Adrenal gland (tissue), 12 donors: ENCODE measurements around the gene SERPINA3. TPM values are rescaled to one million over a fixed set of nuclear protein-coding genes. Genes with fewer than 3 reads are reported as not detected.

Experiments
- DNase-seq, 7 donors: peaks; one replicate each; pipeline ENCODE4 v3.0.0-alpha.2; 2019 to 2020
- H3K27ac ChIP-seq, 5 donors: fragments of 200-600 bp; sonication (generic) in 4 of 5; 1 replicate in 3 of 5; 2 replicates in 2 of 5; pipeline versions ENCODE4 v1.5.1 to v1.8.0; 2016 to 2020; ENCODE audit warnings: mild to moderate bottlenecking in 1 of 5
- H3K27me3 ChIP-seq: fragments of 200-600 bp; 2 replicates; pipeline ENCODE4 v1.8.0; 2021
- H3K36me3 ChIP-seq, 2 donors: fragments of 200-600 bp; replicated peaks in 1 of 2; 1 replicate in 1 of 2; 2 replicates in 1 of 2; pipeline versions ENCODE4 v1.5.1 to v1.8.0; 2018 to 2022
- H3K4me1 ChIP-seq, 2 donors: fragments of 200-600 bp; replicated peaks in 1 of 2; 1 replicate in 1 of 2; 2 replicates in 1 of 2; pipeline versions ENCODE4 v1.5.1 to v1.8.0; 2018 to 2021
- H3K4me3 ChIP-seq, 4 donors: fragments of 200-600 bp; sonication (generic) in 3 of 4; one replicate each; pipeline ENCODE4 v1.5.1; 2016 to 2018
- H3K9me3 ChIP-seq, 3 donors: fragments of 200-600 bp; sonication (generic) in 1 of 3; replicated peaks in 1 of 3; 1 replicate in 2 of 3; 2 replicates in 1 of 3; pipeline versions ENCODE4 v1.5.1 to v1.8.0; 2016 to 2021
- CTCF ChIP-seq, 6 experiments: fragments of 450-650 bp in 4 of 6; fragments of 200-600 bp in 2 of 6; sonication (generic) in 1 of 6; IDR thresholded peaks; 1 replicate in 5 of 6; 2 replicates in 1 of 6; pipeline versions ENCODE4 v1.5.1 to v1.8.0; 2016 to 2021; ENCODE audit warnings: antibody characterized with exemption in 6 of 6, mild to moderate bottlenecking in 2 of 6, moderate library complexity in 1 of 6
- POLR2A ChIP-seq, 2 donors: fragments of 450-650 bp; IDR thresholded peaks; one replicate each; pipeline ENCODE4 v1.6.1; 2017; ENCODE audit warnings: antibody characterized with exemption in 2 of 2, mild to moderate bottlenecking in 2 of 2, moderate library complexity in 1 of 2
- WGBS, 4 donors: extraction: QIAGEN DNeasy Blood & Tissue Kit in 2 of 4; methylation state at CpG; one replicate each; pipeline versions ENCODE4 v1.1.5 to v1.1.7; 2013 to 2017; 5-methylcytosine and 5-hydroxymethylcytosine counted together
- intact Hi-C, 2 donors: fragments of 100-400 bp; cut with DNase I; formaldehyde crosslinking; loops; one replicate each; pipeline versions ENCODE4 v1.14.1 to v1.15.0; 2022 to 2023
- polyA plus RNA-seq, 3 donors: library from polyadenylated mRNA; stranded (reverse); fragments of 200-250 nt in 2 of 3; fragments of 350-450 nt in 1 of 3; fragmentation: Illumina TruSeq in 1 of 3; extraction: RNeasy Lipid Tissue Mini Kit (QIAGEN cat#74804) in 1 of 3; gene quantifications; one replicate each; pipeline ENCODE4 v1.2.3, GENCODE V29; 2013 to 2014
- total RNA-seq, 9 donors: library from RNA; depleted of rRNA in 4 of 9; stranded (reverse); fragments of >200 nt in 4 of 9; fragments of 120-200 nt in 1 of 9; fragmentation: NEBNext Ultra II Directional in 1 of 9; extraction: Animal tissue kit (Norgen Biotek cat#: 25700) in 1 of 9; gene quantifications; one replicate each; pipeline versions ENCODE4 v1.1.0 to v1.2.4, GENCODE V29; 2013 to 2023
- donor health status: healthy with polysubstance abuse.
- donor health status: Bipolar disorder and iron deficiency.
- donor health status: DM: yes; HTN: yes; CAD: no.
- donor health status: DM: no; HTN: no; CAD: no.
- donor health status: DM: no; HTN: no; CAD: no.
- donor health status: DM: yes; HTN: yes; CAD: no.

Gene SERPINA3
- total and polyA plus RNA-seq, 12 donors = 2.5 to 245 (median 34.0) TPM

- no peak overlapping the region for H3K4me3 ChIP-seq
- no peak for DNase-seq
- no peaks in the 10 kb centered on the region for H3K36me3 ChIP-seq
- H3K27ac ChIP-seq = no peak overlapping the region
- H3K4me1 ChIP-seq = peaks cover 0 to 4% of the 10 kb centered on the region in 2 donors
- intact Hi-C loops = no loop called here
- no peaks in the 10 kb centered on the region for H3K9me3 ChIP-seq
- TF ChIP-seq POLR2A (IDR thresholded peaks at IDR 0.05) = no peak
- TF ChIP-seq CTCF (IDR thresholded peaks at IDR 0.05) = no peak
- no peaks in the 10 kb centered on the region for H3K27me3 ChIP-seq
- WGBS, 4 donors = 55 to 91% (median 76%) methylated on average over 1 to 2 of the region's 2 CpGs
These were observed 26.1 kb downstream of the SERPINA3 start for GRCh38 chr14:94638339-94638738.

GRCh38 chr14:94638961-94639817 lies 27.0 kb downstream of the SERPINA3 start:
- 85 to 92% (median 90%) methylated on average over 10 to 11 of the region's 11 CpGs for WGBS, 4 donors
- peaks cover 0 to 4% of the 10 kb centered on the region in 2 donors for H3K4me1 ChIP-seq
- H3K27ac ChIP-seq = no peak overlapping the region
- no peaks in the 10 kb centered on the region for H3K27me3 ChIP-seq
- H3K9me3 ChIP-seq = no peaks in the 10 kb centered on the region
- no peak for DNase-seq
- no peak for TF ChIP-seq CTCF (IDR thresholded peaks at IDR 0.05)
- no peak for TF ChIP-seq POLR2A (IDR thresholded peaks at IDR 0.05)
- intact Hi-C loops = no loop called here
- H3K4me3 ChIP-seq = no peak overlapping the region
- no peaks in the 10 kb centered on the region for H3K36me3 ChIP-seq

- intact Hi-C loops = no loop called here
- Histone ChIP-seq H3K27me3 (no peaks in the 10 kb centered on the region), H3K4me3 (no peak overlapping the region), H3K27ac (no peak overlapping the region), H3K9me3 (no peaks in the 10 kb centered on the region), H3K4me1 (peaks cover 0 to 4% of the 10 kb centered on the region in 2 donors), H3K36me3 (no peaks in the 10 kb centered on the region)
- peak in 6 of 7 donors; percentile 33 to 54 (median 52) for DNase-seq
- WGBS, 4 donors = 53 to 77% (median 72%) methylated on average over 5 to 10 of the region's 10 CpGs
- TF ChIP-seq POLR2A (IDR thresholded peaks at IDR 0.05) (no peak), CTCF (IDR thresholded peaks at IDR 0.05) (no peak)
These were observed 28.8 kb downstream of the SERPINA3 start for GRCh38 chr14:94640721-94641631.

GRCh38 chr14:94641632-94641955 lies 29.4 kb downstream of the SERPINA3 start:
- 97 to 100% (median 98%) methylated on average over 7 to 12 of the region's 12 CpGs for WGBS, 4 donors
- DNase-seq = no peak
- no peaks in the 10 kb centered on the region for H3K9me3 ChIP-seq
- peaks cover 0 to 4% of the 10 kb centered on the region in 2 donors for H3K4me1 ChIP-seq
- TF ChIP-seq POLR2A (IDR thresholded peaks at IDR 0.05) (no peak), CTCF (IDR thresholded peaks at IDR 0.05) (no peak)
- intact Hi-C loops = no loop called here
- H3K27me3 ChIP-seq = no peaks in the 10 kb centered on the region
- H3K27ac ChIP-seq = no peak overlapping the region
- H3K36me3 ChIP-seq = no peaks in the 10 kb centered on the region
- no peak overlapping the region for H3K4me3 ChIP-seq
